HG03432 (cell line): ENCODE measurements around the gene CHCHD6.

Source experiments
- ATAC-seq: cut with Tn5 transposase; IDR thresholded peaks from one replicate; pipeline ENCODE4 v1.9.1; 2021; ENCODE audit warnings: mild to moderate bottlenecking, moderate library complexity; ENCODE audit not compliant: unreplicated experiment

CHCHD6 gene

GRCh38 chr3:126955004-126955790 lies 251.2 kb downstream of the CHCHD6 start:
- ATAC-seq: peak; percentile 80

GRCh38 chr3:126956361-126956760 lies 252.3 kb downstream of the CHCHD6 start:
- ATAC-seq: no peak

- ATAC-seq: no peak
Observed at GRCh38 chr3:126956866-126957650, 253.0 kb downstream of the CHCHD6 start.

- no peak for ATAC-seq
Observed at GRCh38 chr3:126957776-126958637, 254.0 kb downstream of the CHCHD6 start.

GRCh38 chr3:126958638-126959085 lies 254.6 kb downstream of the CHCHD6 start:
- ATAC-seq: no peak

GRCh38 chr3:126959136-126959920 lies 255.3 kb downstream of the CHCHD6 start:
- no peak for ATAC-seq

GRCh38 chr3:126959921-126960603 lies 256.0 kb downstream of the CHCHD6 start:
- no peak for ATAC-seq

GRCh38 chr3:126960604-126960995 lies 256.6 kb downstream of the CHCHD6 start:
- no peak for ATAC-seq

- peak; percentile 83 for ATAC-seq
Observed at GRCh38 chr3:126961191-126961790, 257.3 kb downstream of the CHCHD6 start.

GRCh38 chr3:126961791-126962461 lies 257.9 kb downstream of the CHCHD6 start:
- no peak for ATAC-seq

GRCh38 chr3:126962756-126963155 lies 258.7 kb downstream of the CHCHD6 start:
- no peak for ATAC-seq

- ATAC-seq: no peak
Observed at GRCh38 chr3:126963261-126964190, 259.5 kb downstream of the CHCHD6 start.

GRCh38 chr3:126964261-126964660 lies 260.2 kb downstream of the CHCHD6 start:
- no peak for ATAC-seq

- no peak for ATAC-seq
Observed at GRCh38 chr3:126964950-126965349, 260.9 kb downstream of the CHCHD6 start.

GRCh38 chr3:126965526-126966080 lies 261.6 kb downstream of the CHCHD6 start:
- no peak for ATAC-seq

- ATAC-seq: no peak
Observed at GRCh38 chr3:126967386-126967785, 263.3 kb downstream of the CHCHD6 start.
